Measurements from ENCODE around the gene CENPL. TPM values are rescaled to one million over a fixed set of nuclear protein-coding genes. Genes with fewer than 3 reads are reported as not detected.

CENPL gene
- total and polyA plus RNA-seq, 10 of the 15 experiments (the other 5 are each of a cell fraction or from before 2014, with no cell fraction given): 14.9 to 32.1 (median 24.5) TPM

DNA sequence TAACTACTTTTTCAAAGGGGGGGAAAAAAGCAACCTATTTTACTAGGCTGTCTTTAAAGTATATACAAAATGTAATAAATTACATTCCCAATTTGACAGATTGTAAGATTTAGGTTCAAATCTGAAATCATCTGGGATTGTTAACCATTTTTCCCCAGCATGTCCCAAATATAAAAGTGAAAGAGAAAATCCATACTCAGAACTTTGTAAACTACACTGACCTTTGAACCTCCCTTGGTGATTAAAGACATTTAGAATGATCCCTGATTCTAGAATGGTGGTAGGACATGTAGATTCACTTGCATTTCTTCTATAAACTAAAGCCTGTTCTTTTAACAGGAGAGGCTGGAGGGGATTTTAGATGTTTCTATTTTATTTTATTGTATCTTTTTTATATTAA, 70.9 kb downstream of the CENPL start:
- Histone ChIP-seq H4K20me1 (ENCODE audit: control insufficient read depth, insufficient read depth) (no peaks in the 10 kb centered on the region), H3K27ac (ENCODE audit: control insufficient read depth, insufficient read depth) (no peak overlapping the region), H3K9me3 (replicated peaks; ENCODE audit: control insufficient read depth, insufficient read depth, low read length) (no peaks in the 10 kb centered on the region; the same call in 2 of the 3 replicates), H3K4me1 (ENCODE audit: control insufficient read depth, insufficient read depth, low read length) (no peaks in the 10 kb centered on the region), H2AFZ (ENCODE audit: control insufficient read depth, low read depth, low read length) (no peak overlapping the region), H3K27me3 (replicated peaks in 1 of 2; ENCODE audit: control insufficient read depth in 2 of 2, insufficient read depth in 2 of 2, low read length in 1 of 2) (no peaks in the 10 kb centered on the region), H3K36me3 (ENCODE audit: control insufficient read depth in 2 of 2, insufficient read depth in 2 of 2, low read length in 1 of 2) (peaks cover 2 to 12% of the 10 kb centered on the region in 2 experiments), H3K4me3 (no peak overlapping the region), H3K79me2 (ENCODE audit: control insufficient read depth, insufficient read depth, low read length) (no peaks in the 10 kb centered on the region), H3K9ac (ENCODE audit: control insufficient read depth, insufficient read depth, low read length) (no peak overlapping the region), H3K4me2 (ENCODE audit: control insufficient read depth, insufficient read depth) (no peak overlapping the region)
- SMC1A ChIA-PET (ENCODE audit: uncharacterized antibody, unreplicated experiment): no interaction called here
- TF ChIP-seq BHLHE40 (IDR thresholded peaks at IDR 0.05; ENCODE audit: borderline replicate concordance in 1 of 2, low read depth in 2 of 2, low read length in 1 of 2) (no peak), FOXM1 (IDR thresholded peaks at IDR 0.05; ENCODE audit: low read depth, low read length) (no peak), STAT3 (IDR thresholded peaks at IDR 0.05; ENCODE audit: low read depth, low read length) (no peak), GATAD2B (conservative IDR thresholded peaks at IDR 0.05; ENCODE audit: low read depth) (no peak), POLR2AphosphoS5 (IDR thresholded peaks at IDR 0.05; ENCODE audit: low read length) (no peak)
- no peak for FAIRE-seq
- no peak for ATAC-seq
- BruUV-seq (replicated peaks): TSS peak; percentile 30
- RAD21 ChIA-PET (ENCODE audit: unreplicated experiment): no interaction called here
- DNase-seq (ENCODE audit: low read depth, low spot score): no peak
- CTCF ChIA-PET: no interaction called here
- in situ Hi-C loops (cut with MboI): no loop called here
- intact Hi-C loops (cut with micrococcal nuclease; ENCODE audit: unreplicated experiment): no loop called here
- POLR2A ChIA-PET: interaction anchor here (0.7 kb wide), 1 partner anchor 26 kb away, joined by 6 read pairs; no protein-coding TSS in a partner anchor

Small RNAs within 50 kb of the gene (small RNA-seq; reads per million reads assigned to genes)
- gene RF00019: not detected

Other genes starting within 250 kb of the CENPL start
Only the 7 nearest of the 9 such genes appear.
- not detected in 2 replicates for gene TEX50, start 189.5 kb downstream of the CENPL start, total RNA-seq (2014; rRNA removed)
- gene TEX50, start 189.5 kb downstream of the CENPL start, total RNA-seq (2014; rRNA removed; fragmentation: Illumina TruSeq; extraction: Trizol): not detected in 2 replicates
- not detected in 2 replicates for gene TEX50, start 189.5 kb downstream of the CENPL start, total RNA-seq (2021)
- not detected in 2 replicates for gene TEX50, start 189.5 kb downstream of the CENPL start, polyA plus RNA-seq (2011; rRNA removed)
- not detected in 2 replicates for gene TEX50, start 189.5 kb downstream of the CENPL start, polyA plus RNA-seq (2014; fragmentation: Illumina TruSeq; extraction: Trizol)
- not detected for gene TEX50, start 189.5 kb downstream of the CENPL start, polyA plus RNA-seq (2014; fragmentation: Nextera tagmentation; extraction: Ambion mirVana)
- gene TEX50, start 189.5 kb downstream of the CENPL start, polyA plus RNA-seq (2014; rRNA removed): not detected in 2 replicates
- gene TEX50, start 189.5 kb downstream of the CENPL start, polyA plus RNA-seq (2016; fragmentation: Nextera tagmentation; extraction: Ambion mirVana): not detected
- gene ANKRD45, start 155.0 kb downstream of the CENPL start, total RNA-seq (2014; rRNA removed): not detected in 2 replicates
- not detected in 2 replicates for gene ANKRD45, start 155.0 kb downstream of the CENPL start, total RNA-seq (2014; rRNA removed; fragmentation: Illumina TruSeq; extraction: Trizol)
- not detected in 2 replicates for gene ANKRD45, start 155.0 kb downstream of the CENPL start, total RNA-seq (2021)
- gene ANKRD45, start 155.0 kb downstream of the CENPL start, polyA plus RNA-seq (2011; rRNA removed): 0.06 and 0.14 TPM in 2 replicates
- 0.04 TPM in 1 of 2 replicates, not detected in the other for gene ANKRD45, start 155.0 kb downstream of the CENPL start, polyA plus RNA-seq (2014; fragmentation: Illumina TruSeq; extraction: Trizol)
- under 1 TPM in 1 of 2 experiments, not detected in 1; 0.13 TPM for gene ANKRD45, start 155.0 kb downstream of the CENPL start, polyA plus RNA-seq (2014; fragmentation: Nextera tagmentation; extraction: Ambion mirVana)
- not detected in 2 replicates for gene ANKRD45, start 155.0 kb downstream of the CENPL start, polyA plus RNA-seq (2014; rRNA removed)
- under 1 TPM; 0.09 to 0.15 TPM for gene ANKRD45, start 155.0 kb downstream of the CENPL start, polyA plus RNA-seq (2016; fragmentation: Nextera tagmentation; extraction: Ambion mirVana)
- gene KLHL20, start 109.9 kb downstream of the CENPL start, total RNA-seq (2014; rRNA removed): 9.0 and 9.2 TPM in 2 replicates
- 11.0 and 11.3 TPM in 2 replicates for gene KLHL20, start 109.9 kb downstream of the CENPL start, total RNA-seq (2014; rRNA removed; fragmentation: Illumina TruSeq; extraction: Trizol)
- 12.5 and 14.0 TPM in 2 replicates for gene KLHL20, start 109.9 kb downstream of the CENPL start, total RNA-seq (2021)
- gene KLHL20, start 109.9 kb downstream of the CENPL start, polyA plus RNA-seq (2011; rRNA removed): 12.7 and 14.3 TPM in 2 replicates
- gene KLHL20, start 109.9 kb downstream of the CENPL start, polyA plus RNA-seq (2014; fragmentation: Illumina TruSeq; extraction: Trizol): 12.0 and 13.1 TPM in 2 replicates
- gene KLHL20, start 109.9 kb downstream of the CENPL start, polyA plus RNA-seq (2014; fragmentation: Nextera tagmentation; extraction: Ambion mirVana): 1 to 10 TPM; 3.8 to 5.8 TPM
- 8.6 and 9.1 TPM in 2 replicates for gene KLHL20, start 109.9 kb downstream of the CENPL start, polyA plus RNA-seq (2014; rRNA removed)
- gene KLHL20, start 109.9 kb downstream of the CENPL start, polyA plus RNA-seq (2016; fragmentation: Nextera tagmentation; extraction: Ambion mirVana): 10 to 100 TPM in 1 of 2 experiments, 1 to 10 TPM in 1; 7.0 to 10.8 TPM
- gene DARS2, start 210 bp downstream of the CENPL start, total RNA-seq (2014; rRNA removed): 32.0 and 36.3 TPM in 2 replicates
- 40.6 and 41.6 TPM in 2 replicates for gene DARS2, start 210 bp downstream of the CENPL start, total RNA-seq (2014; rRNA removed; fragmentation: Illumina TruSeq; extraction: Trizol)
- gene DARS2, start 210 bp downstream of the CENPL start, total RNA-seq (2021): 32.7 and 35.4 TPM in 2 replicates
- gene DARS2, start 210 bp downstream of the CENPL start, polyA plus RNA-seq (2011; rRNA removed): 65.9 and 80.4 TPM in 2 replicates
- gene DARS2, start 210 bp downstream of the CENPL start, polyA plus RNA-seq (2014; fragmentation: Illumina TruSeq; extraction: Trizol): 50.4 and 60.4 TPM in 2 replicates
- 10 to 100 TPM; 23.9 to 25.2 TPM for gene DARS2, start 210 bp downstream of the CENPL start, polyA plus RNA-seq (2014; fragmentation: Nextera tagmentation; extraction: Ambion mirVana)
- 29.4 and 34.0 TPM in 2 replicates for gene DARS2, start 210 bp downstream of the CENPL start, polyA plus RNA-seq (2014; rRNA removed)
- gene DARS2, start 210 bp downstream of the CENPL start, polyA plus RNA-seq (2016; fragmentation: Nextera tagmentation; extraction: Ambion mirVana): 10 to 100 TPM; 64.2 to 69.7 TPM
- 597 and 727 TPM in 2 replicates for gene GAS5, start 43.1 kb upstream of the CENPL start, total RNA-seq (2014; rRNA removed)
- 722 and 746 TPM in 2 replicates for gene GAS5, start 43.1 kb upstream of the CENPL start, total RNA-seq (2014; rRNA removed; fragmentation: Illumina TruSeq; extraction: Trizol)
- gene GAS5, start 43.1 kb upstream of the CENPL start, total RNA-seq (2021): 550 and 569 TPM in 2 replicates
- 1,137 and 1,297 TPM in 2 replicates for gene GAS5, start 43.1 kb upstream of the CENPL start, polyA plus RNA-seq (2011; rRNA removed)
- 810 and 918 TPM in 2 replicates for gene GAS5, start 43.1 kb upstream of the CENPL start, polyA plus RNA-seq (2014; fragmentation: Illumina TruSeq; extraction: Trizol)
- gene GAS5, start 43.1 kb upstream of the CENPL start, polyA plus RNA-seq (2014; fragmentation: Nextera tagmentation; extraction: Ambion mirVana): 100 to 1,000 TPM; 804 to 930 TPM
- gene GAS5, start 43.1 kb upstream of the CENPL start, polyA plus RNA-seq (2014; rRNA removed): 561 and 676 TPM in 2 replicates
- 100 to 1,000 TPM; 289 TPM for gene GAS5, start 43.1 kb upstream of the CENPL start, polyA plus RNA-seq (2016; fragmentation: Nextera tagmentation; extraction: Ambion mirVana)
- gene ZBTB37, start 43.5 kb upstream of the CENPL start, total RNA-seq (2014; rRNA removed): 3.3 and 3.4 TPM in 2 replicates
- gene ZBTB37, start 43.5 kb upstream of the CENPL start, total RNA-seq (2014; rRNA removed; fragmentation: Illumina TruSeq; extraction: Trizol): 4.7 and 4.8 TPM in 2 replicates
- gene ZBTB37, start 43.5 kb upstream of the CENPL start, total RNA-seq (2021): 5.2 and 5.7 TPM in 2 replicates
- 4.9 and 6.7 TPM in 2 replicates for gene ZBTB37, start 43.5 kb upstream of the CENPL start, polyA plus RNA-seq (2011; rRNA removed)
- 2.3 and 3.2 TPM in 2 replicates for gene ZBTB37, start 43.5 kb upstream of the CENPL start, polyA plus RNA-seq (2014; fragmentation: Illumina TruSeq; extraction: Trizol)
- gene ZBTB37, start 43.5 kb upstream of the CENPL start, polyA plus RNA-seq (2014; fragmentation: Nextera tagmentation; extraction: Ambion mirVana): under 1 TPM; 0.16 to 0.29 TPM
- 1.1 and 1.4 TPM in 2 replicates for gene ZBTB37, start 43.5 kb upstream of the CENPL start, polyA plus RNA-seq (2014; rRNA removed)
- gene ZBTB37, start 43.5 kb upstream of the CENPL start, polyA plus RNA-seq (2016; fragmentation: Nextera tagmentation; extraction: Ambion mirVana): 1 to 10 TPM in 1 of 2 experiments, under 1 TPM in 1; 0.95 to 1.6 TPM
- gene SERPINC1, start 92.4 kb upstream of the CENPL start, total RNA-seq (2014; rRNA removed): not detected in 2 replicates
- not detected in 2 replicates for gene SERPINC1, start 92.4 kb upstream of the CENPL start, total RNA-seq (2014; rRNA removed; fragmentation: Illumina TruSeq; extraction: Trizol)
- 0.44 and 0.61 TPM in 2 replicates for gene SERPINC1, start 92.4 kb upstream of the CENPL start, total RNA-seq (2021)
- gene SERPINC1, start 92.4 kb upstream of the CENPL start, polyA plus RNA-seq (2011; rRNA removed): not detected in 2 replicates
- not detected in 2 replicates for gene SERPINC1, start 92.4 kb upstream of the CENPL start, polyA plus RNA-seq (2014; fragmentation: Illumina TruSeq; extraction: Trizol)
- gene SERPINC1, start 92.4 kb upstream of the CENPL start, polyA plus RNA-seq (2014; fragmentation: Nextera tagmentation; extraction: Ambion mirVana): under 1 TPM in 1 of 2 experiments, not detected in 1; 0.11 TPM
- not detected in 2 replicates for gene SERPINC1, start 92.4 kb upstream of the CENPL start, polyA plus RNA-seq (2014; rRNA removed)
- not detected for gene SERPINC1, start 92.4 kb upstream of the CENPL start, polyA plus RNA-seq (2016; fragmentation: Nextera tagmentation; extraction: Ambion mirVana)

Measured in GM12878 (cell line).